GM21737 (cell line): Measurements from ENCODE around the gene AMH.

Experiments used
- ATAC-seq: cut with Tn5 transposase; IDR thresholded peaks from one replicate; pipeline ENCODE4 v1.9.1; 2021; ENCODE audit warnings: mild to moderate bottlenecking, moderate library complexity; ENCODE audit not compliant: unreplicated experiment

The AMH gene

GRCh38 chr19:2283835-2284507 lies 34.8 kb downstream of the AMH start:
- ATAC-seq = no peak

- ATAC-seq = no peak
Measured at GRCh38 chr19:2286402-2287140, 37.4 kb downstream of the AMH start.

- ATAC-seq = no peak
Measured at GRCh38 chr19:2287585-2288337, 38.6 kb downstream of the AMH start.

DNA sequence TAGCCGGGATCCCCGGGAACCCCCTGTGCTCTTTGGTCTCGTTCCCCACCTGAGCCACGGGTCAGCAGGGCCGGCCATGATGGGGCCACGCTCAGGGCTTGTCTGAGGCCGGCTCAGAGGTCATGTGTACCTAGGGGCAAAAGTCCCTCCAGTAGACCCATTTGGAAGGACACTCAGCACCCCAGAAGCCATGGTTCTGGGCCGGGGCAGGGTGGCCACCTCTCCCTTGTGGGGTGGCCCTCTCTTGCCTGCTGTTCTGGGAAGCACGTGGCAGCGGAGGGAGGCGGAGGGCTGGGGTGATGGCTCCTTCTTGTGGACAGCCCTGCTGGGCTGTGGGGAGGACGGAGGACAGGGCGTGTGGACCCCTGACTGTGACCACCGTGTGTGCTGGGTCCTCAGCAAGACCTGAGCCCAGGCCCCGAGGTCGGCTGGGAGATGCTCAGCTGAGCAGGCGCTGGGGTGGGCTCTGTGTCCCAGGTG lies 39.3 kb downstream of the AMH start:
- no peak for ATAC-seq

DNA sequence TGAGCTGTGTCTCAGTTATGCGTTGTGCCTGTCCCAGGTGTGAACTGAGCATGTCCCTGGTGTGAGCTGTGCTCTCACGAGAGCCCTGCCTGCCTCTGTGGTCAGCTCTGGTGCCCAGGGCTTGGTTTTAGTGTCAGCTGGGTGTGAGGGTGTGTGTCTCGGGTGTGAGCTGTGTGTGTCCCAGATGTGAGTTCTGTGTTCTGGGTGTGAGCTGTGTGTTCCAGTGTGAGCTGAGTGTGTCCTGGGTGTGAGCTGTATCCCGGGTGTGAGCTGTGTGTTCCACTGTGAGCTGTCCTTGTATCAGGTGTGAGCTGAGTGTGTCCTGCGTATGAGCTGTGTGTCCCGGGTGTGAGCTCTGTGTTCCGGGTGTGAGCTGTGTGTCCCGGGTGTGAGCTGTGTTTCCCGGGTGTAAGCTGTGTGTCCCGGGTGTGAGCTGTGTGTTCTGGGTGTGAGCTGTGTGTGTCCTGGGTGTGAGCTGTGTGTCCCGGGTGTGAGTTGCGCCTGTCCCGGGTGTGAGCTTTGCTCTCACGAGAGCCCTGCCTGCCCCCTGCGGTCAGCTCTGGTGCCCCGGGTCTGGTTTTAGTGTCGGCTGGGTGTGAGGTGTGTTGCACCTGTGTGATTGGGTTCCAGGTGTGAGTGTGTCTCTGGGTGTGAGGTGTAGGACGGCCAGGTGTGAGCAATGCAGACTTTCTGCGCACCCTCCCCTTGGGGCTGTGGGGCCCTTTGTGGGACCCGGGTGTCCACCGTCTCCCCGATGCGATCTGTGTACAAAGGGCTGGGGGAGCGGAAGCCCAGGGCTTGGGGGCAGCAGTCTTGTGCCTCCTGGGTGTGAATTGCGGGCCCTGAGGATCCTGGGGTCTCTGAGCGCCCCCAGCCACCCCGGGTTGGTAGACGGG lies 39.9 kb downstream of the AMH start:
- ATAC-seq = no peak

- no peak for ATAC-seq
Measured at GRCh38 chr19:2289714-2290435, 40.8 kb downstream of the AMH start.

DNA sequence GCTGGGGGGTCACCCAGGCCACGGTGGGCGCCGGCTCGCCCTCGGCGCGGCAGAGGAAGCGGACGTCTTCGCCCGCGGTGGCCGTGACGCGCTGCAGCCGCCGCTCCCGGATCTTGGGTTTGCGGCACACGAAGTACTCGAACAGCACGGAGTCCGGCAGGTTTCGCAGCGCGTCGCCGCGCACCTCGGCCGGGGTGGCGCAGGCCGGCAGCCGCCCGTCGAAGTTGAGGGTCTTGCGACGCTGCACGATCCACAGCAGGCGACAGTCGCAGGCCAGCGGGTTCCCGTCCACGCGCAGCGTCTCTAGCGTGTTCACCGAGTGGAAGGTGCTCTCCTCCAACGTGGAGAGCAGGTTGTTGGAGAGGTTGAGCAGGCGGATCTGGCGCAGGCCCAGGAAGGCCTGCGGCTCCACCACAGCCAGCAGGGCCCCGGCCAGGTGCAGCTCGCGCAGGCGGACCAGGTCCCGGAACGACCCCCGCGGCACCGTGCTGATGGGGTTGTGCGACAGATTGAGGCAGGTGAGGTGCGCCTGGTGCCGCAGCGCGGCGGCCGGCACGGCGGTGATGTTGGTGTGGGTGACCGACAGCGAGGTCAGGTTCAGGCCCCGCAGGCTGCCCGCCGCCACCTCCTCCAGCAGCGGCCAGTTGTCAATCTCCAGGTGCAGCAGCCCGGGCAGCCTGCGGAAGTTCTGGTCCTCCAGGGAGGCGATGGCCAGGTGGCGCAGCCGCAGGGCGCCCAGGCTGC lies 41.5 kb downstream of the AMH start:
- ATAC-seq = no peak

DNA sequence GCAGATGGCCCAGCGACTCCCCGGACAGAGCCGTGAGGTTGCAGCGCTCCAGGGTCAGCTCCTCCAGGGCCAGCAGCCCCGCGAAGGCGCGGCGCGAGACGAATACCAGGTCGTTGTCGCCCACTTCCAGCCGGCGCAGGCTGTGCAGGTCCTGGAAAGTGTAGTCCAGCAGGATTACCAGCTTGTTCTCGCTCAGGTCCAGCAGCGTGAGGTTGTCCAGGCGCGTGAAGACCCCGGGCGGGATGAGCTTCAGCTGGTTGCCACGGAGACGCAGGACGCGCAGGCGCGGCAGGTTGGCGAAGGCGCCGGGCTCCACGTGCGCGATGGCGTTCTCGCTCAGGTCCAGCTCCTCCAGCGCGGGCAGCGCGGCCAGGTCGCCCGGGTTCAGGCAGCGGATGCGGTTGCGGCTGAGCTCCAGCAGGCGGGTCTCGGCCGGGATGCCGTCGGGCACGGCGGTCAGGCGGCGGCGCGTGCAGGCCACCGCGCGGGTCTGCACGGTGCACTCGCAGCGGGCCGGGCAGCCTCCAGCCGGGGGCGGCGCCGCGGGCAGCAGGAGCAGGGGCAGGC lies 42.1 kb downstream of the AMH start:
- no peak for ATAC-seq

- ATAC-seq = no peak
Measured at GRCh38 chr19:2294687-2295335, 45.7 kb downstream of the AMH start.

- no peak for ATAC-seq
Measured at GRCh38 chr19:2296141-2296540, 47.0 kb downstream of the AMH start.

DNA sequence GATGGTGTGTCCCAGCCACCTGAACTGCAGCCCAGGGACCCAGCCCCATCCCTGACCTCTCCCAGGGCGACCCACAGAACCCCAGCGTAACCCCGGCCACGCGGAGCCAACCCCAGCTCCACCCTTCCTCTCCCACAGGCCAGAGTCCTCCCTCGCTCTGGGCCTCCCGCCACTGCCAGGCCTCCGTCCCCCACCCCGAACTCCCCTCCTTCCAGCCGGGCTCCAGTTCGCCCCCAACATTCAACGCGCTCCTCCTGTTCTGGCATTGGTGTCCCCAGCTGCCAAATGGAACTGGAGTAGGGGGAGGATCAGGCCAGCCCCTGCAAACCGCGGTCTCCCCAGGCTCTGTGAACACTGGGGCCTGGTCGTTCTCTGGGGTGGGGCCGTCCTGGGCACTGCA lies 51.4 kb downstream of the AMH start:
- ATAC-seq = no peak
